NOMO-1 (cell line): ENCODE data around the gene TESK2.
"Not testable (repeated sequence)": the region's sequence is repeated elsewhere in the genome, so short reads cannot be mapped to it uniquely, and the experiment has no call there.

ENCODE experiments used
- DNase-seq, 2 experiments: peaks; one replicate each; lab custom pipeline; 2025; ENCODE audit not compliant: unreplicated experiment in 2 of 2; lab: John Stamatoyannopoulos, UW

TESK2 gene

DNA sequence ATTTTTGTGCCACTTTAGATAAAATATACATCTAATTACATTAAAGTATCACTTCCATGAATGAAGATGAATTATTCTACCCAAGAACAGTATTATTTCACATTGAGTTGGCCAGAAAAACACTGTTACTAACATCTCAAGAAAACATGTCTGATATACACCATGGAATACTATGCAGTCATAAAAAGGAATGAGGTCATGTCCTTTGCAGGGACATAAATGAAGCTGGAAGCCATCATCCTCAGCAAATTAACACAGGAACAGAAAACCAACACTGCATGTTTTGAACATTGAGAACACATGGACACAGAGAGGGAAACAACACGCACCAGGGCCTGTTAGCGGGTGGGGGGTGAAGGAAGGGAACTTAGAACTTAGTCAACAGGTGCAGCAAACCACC is 69.0 kb downstream of the TESK2 start:
- DNase-seq: no peak

DNA sequence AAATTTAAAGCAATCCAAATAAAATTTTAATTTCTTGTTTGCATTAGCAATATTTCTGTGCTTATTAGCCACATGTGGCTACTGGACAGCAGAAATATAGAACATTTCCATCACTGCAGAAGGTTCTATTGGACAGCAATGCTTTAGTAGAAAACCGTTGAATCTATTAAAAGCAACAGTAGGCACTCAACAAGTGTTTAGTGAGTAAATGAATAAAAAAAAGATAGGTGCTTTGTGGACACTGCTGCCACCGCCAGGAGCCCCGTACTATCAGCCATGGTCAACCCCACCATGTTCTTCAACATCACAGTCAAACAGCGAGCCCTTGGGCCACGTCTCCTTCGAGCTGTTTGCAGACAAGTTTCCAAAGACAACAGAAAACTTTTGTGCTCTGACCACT is 76.2 kb downstream of the TESK2 start:
- DNase-seq: no peak

DNA sequence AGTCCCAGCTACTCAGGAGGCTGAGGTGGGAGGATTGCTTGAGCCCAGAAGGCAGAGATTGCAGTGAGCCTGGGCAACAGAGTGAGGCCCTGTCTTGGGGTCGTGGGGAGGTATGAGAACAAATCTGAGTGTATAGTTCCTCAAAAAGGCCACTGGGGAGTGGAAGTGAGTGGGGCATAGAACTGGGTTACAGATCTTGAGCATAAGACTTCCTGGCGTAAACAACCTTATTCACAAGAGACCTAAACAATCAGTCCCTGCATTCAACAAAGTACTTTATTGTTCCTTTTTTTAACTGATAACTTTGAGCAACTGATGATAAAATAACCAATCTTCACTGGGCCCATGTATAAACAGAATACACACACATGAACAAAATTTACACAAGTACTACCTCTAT is 78.1 kb downstream of the TESK2 start:
- peak in 1 of 2 experiments; percentile 31 for DNase-seq

DNA sequence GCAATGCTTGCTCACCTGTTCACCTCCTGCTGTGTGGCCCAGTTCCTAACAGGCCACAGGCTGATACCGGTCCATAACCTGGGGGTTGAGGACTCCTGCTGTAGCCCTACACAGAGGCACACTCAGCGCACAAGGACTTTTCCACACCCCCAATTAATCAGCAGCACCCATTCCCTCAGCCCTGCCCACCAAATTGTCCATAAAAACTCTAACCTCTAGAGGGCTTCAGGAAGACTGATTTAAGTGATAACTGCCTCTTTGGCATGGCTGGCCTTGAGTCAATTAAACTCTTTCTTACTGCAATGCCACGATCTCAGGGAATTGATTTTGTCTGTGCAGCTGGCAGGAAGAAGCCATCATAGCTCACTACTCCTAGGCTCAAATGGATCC is 79.5 kb downstream of the TESK2 start:
- DNase-seq: no peak

DNA sequence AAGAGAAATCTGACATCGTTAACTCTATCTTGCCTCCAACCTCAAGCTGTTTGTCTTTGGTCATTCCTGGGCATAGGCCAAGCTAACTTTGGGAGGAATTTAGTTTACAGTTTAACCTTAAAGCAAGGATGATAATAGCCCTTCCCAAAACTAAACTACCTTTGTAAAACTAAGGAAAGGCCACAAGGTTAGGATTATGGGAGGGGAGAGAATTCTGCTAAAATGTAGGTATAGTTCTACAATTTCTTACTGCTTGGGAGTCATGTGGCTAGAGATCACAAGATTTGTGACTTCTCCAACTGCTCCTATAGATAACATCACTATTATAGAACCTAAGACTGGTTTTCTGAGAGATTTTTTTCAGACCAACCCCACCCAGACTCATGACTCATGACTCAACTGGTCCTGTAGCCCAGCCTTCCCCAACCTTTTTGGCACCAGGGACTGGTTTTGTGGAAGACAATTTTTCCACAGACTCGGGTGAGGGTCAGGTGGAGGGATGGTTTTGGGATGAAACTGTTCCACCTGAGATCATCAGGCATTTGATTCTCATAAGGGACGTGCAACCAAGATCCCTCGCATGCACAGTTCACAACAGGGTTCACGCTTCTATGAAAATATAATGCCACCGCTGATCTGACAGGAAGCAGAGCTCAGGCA is 80.0 kb downstream of the TESK2 start:
- no peak for DNase-seq

DNA sequence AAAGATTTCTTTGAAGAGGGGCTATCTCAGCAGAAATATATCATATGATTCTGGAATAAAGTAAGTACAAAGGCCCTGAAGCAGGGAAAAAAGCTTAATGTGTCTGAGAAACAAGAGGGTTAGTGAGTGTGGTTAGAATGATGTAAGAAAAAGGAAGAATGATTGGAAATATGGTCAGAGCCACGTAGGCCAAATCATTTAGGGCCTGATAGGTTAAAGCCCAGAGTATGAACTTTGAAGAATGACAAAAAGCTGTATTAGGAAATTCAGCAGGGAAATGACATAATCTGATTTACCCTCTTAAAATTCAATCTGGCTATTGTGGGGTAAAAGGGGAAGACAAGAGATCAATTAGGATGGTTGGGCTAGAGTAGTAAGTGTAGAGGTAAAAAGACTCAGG is 81.7 kb downstream of the TESK2 start:
- peak; percentile 26 to 70 for DNase-seq

DNA sequence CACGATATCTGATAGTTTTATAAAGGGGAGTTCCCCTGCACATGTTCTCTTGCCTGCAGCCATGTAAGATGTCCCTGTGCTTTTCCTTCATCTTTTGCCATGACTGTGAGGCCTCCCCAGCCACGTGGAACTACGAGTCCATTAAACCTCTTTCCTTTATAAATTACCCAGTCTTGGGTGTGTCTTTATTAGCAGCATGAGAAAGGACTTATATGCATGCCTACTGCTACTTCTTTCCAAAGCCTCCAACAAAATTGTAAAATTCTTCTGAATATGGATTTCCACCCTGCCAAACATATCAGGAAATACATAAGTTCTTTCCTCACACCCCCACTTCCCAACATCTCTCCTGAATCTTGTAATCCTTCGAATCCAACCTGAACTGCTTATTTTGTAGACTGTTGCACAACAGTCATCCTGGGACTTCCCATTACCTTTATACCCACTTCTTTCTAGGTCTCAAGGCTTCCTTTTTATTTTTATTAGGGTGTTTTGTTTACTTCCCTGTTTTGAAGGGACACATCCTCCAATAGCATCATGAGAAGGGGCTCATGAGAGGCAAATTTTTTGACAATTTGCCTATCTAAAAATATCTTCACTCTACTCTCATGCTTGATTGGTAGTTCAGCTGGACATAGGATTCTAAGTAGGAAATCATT is 83.2 kb downstream of the TESK2 start:
- peak; percentile 8 to 32 for DNase-seq

DNA sequence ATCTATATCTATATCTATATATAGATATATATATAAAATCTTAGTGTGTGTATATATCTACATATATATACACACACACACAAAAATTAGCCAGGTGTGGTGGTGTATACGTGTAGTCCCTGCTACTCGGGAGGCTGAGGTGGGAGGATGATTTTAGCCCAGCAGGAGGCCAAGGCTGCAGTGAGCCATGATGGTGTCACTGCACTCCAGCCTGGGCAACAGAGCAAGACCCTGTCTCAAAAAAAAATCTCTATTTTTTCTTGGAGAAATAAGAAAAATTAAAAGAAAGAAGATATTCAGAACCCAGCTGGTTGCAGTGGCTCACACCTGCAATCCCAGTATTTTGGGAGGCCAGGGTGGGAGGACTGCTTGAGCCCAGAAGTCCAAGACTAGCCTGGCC is 85.3 kb downstream of the TESK2 start:
- no peak for DNase-seq

DNA sequence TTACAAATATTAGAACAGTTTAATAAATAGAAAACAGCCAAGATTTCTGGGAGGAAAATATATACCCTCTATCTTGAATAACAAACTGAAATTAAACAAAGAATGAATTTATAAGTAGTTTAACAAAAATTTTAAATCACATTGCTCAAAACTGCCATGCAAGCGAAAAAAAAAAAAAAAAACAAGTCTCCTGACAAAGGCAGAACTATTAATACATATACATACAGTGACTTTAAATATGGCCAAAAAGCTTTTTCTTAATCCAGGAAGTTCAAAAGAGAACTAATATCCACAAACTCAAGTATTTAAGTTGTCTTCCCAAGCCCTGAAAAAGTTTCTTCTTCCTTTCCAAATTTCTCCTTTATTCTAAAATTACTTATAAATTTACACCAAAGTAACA is 87.2 kb downstream of the TESK2 start:
- no peak for DNase-seq

DNA sequence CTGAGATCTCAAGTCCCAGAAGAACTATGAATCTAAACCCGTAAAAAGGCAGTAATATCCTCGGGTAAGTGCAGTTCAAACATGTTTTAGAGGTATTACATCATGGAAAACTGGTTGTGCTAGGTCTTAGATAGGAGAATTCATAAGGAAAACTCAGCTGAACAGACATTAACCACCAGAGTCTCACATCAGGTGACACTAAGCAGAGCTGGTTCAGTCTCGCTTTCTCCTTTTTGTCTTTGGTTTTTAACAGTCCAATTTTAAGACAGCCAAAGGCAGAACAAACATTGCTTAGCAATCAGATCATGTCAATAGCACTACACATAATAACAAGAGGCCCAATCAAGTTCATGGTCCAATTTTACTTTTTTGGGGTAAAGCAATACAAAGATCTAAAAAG is 87.7 kb downstream of the TESK2 start:
- DNase-seq: no peak

DNA sequence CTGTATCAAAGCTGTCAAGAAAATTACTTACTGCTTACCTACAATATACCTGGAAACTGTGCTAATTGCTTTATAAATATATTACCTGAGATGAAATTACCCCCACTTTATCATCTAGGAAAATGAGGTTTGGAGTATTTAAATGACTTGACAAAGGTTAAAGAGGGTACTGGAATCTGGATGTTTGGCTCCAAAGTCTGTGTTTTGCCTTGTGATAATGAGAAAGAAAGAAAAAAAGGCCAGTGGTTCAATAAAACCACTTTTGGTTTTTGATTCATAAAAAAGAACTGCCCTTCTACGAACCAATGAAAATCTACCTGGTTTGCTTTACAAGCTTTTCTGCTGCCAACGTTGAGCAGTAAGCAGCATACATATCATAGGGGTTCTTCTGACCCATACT is 89.4 kb downstream of the TESK2 start:
- no peak for DNase-seq

DNA sequence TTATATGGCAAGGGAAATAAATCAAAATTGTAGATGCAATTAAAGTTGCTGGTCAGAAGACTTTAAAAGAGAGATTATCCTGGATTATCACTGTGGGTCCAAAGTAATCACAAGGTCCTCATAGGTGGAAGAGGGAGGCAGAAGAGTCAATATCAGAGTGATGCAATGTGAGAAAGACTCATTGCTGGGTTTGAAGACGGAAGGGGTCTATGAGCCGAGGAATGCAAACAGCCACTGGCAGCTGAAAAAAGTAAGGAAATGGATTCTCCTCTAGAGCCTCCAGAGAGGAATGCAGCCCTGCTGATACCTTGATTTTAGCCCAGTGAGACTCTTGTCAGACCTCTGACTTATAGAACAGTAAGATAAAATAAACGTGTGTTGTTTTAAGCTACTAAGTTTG is 90.9 kb downstream of the TESK2 start:
- DNase-seq: no peak

DNA sequence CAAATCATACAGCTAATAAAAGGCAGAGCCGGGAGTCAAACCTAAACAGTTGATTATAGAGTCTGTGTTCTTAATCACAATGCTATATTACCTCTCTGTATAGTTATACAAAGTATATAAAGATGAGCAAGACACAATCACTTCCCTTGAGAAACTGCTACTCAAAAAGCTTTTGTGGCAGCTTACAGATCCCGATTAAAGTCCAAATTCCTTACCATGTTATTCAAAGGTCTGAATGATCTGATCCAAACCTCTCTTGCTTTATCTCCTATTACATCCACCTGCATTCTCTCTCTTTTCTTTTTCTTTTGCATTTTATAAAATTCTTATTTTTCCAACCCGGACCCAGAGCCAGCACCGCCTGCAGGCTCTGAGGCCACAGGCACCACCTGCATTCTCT is 93.7 kb downstream of the TESK2 start:
- DNase-seq: no peak

DNA sequence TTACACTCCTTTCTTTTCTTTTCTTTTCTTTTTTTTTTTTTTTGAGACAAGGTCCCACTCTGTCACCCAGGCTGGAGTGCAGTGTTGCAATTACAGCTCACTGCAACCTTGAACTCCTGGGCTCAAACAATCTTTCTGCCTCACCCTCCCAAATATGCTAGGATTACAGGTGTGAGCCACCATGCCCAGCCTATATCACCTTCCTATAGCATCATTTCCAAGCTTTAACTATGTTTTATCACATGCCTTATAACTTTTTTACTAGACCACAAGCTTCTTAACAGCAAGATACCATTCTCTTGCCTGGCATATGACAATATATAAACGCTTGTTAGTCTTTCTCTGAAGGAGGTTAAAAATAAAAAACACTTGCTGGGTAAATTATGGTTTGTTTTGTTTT is 95.4 kb downstream of the TESK2 start:
- DNase-seq: no peak

DNA sequence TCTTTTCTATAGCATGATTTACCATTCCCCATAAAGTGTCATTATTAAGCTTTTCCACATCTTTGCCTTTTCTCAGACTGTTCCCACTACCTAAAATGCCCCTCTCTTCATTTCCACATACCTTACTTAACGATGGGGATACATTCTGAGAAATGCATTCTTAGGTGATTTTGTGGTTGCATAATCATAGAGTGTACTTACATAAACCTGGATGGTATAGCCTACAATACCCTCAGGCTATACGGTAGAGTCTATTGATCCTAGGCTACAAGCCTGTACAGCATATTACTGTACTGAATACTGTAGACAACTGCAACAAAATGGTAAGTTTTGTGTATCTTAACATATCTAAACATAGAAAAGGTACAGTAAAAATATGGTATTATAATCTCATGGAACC is 95.9 kb downstream of the TESK2 start:
- DNase-seq: peak in 1 of 2 experiments; percentile 8

DNA sequence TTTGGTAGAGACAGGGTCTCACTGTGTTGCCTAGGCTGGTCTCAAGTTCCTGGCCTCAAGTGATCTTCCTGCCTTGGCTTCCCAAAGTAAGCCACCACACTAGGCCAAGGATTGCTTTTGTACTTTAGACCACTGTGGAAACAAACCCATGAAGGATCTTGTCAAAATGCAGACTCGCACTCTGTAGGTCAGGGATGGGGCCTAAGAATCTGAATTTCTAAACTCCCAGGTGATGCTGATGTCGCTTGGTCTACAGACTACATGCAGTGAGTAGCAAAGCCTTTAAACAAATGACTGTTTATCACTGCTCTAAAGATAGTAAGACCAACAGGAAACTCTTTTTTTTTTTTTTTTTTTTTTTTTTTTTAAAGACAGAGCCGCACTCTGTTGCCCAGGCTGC is 96.6 kb downstream of the TESK2 start:
- DNase-seq: peak in 1 of 2 experiments; percentile 55

DNA sequence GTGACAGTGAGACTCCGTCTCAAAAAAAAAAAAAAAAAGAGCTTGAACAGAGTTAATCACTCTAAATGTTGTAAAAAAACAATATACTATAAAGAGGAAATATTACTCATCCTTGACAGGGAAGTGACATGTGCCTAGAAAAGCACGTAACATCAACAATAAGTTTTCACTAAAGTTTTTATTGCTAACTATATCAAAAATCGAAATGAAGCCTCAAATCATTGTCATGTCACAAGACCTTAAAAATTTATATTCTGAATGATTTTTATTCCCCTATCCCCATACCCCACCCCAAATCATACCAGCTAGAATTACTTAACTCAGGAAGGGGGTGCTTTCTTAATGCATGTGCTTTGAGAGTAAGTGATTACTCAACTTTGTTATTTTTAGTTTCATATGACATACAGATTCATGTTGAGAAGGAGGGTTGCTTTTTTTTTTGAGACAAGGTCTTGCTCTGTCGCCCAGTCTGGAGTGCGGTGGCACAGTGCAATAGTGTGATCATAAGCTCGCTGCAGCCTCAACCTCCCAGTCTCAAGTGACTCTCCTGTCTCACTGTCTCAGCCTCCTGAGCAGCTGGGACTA is 97.2 kb downstream of the TESK2 start:
- peak; percentile 87 to 97 for DNase-seq

DNA sequence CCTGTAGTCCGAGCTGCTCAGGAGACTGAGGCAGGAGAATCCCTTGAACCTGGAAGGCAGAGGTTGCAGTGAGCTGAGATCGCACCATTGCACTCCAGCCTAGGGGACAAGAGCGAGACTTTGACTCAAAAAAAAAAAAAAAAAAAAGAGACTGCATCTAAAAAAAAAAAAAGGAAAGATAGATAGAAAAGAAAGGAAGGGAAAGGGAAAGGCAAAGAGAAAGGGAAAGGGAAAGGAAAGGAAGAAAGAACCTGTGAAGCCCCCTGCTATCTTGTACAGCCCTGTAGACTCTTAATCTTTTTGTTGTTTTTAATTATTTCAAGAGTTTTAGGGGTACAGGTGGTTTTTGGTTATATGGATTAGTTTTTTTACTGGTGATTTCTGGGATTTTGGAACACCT is 104.7 kb downstream of the TESK2 start:
- no peak for DNase-seq

DNA sequence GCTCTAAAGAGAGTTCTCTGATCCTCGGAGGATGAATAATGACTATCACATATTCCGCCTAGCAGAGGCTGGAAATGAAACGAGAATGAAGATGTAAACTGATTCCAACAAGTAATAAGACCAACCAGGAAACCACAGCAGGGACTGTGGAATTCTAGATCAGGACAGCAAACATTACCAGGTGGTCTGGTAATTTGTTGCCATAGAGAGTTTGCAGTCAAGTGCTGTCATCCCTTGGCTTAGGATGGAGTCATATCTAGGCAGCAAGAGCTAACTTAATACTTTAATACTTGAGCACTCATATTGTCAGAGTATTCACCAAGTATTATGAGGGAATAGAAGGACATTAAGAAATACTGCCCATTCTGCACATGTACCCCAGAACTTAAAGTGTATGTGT is 105.7 kb downstream of the TESK2 start:
- DNase-seq: no peak

DNA sequence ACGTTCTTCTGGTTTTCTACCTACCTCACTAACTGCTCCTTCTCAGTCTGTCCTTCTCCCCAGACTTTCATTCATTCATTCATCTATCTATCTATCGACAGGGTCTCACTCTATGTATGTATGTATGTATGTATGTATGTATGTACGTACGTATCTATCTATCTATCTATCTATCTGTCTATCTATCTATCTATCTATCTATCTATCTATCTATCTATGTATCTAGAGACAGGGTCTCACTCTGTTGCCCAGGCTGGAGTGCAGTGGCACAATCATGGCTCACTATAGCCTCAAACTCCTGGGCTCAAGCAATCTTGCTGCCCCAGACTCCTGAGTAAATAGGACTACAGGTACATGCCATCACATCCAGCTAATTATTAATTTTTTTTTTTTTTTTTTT is 106.8 kb downstream of the TESK2 start:
- DNase-seq: not testable (repeated sequence)

DNA sequence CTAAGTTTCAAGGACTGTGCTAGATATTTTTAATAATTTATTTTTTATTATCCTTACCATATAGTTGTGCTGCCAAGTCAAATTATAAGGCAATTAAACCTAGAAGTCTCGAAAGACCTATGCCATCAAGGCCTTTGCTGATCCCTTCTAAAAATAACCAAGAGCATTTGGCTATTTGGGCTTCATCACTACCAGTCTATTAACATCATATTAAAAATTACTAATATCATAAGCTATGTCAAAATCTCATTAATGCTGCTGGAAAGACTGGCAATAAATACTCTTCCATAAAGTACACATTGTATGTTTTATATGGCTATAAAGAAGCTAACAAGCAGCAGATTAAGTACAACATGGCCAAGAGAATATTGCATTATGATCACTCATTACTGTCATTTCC is 107.8 kb downstream of the TESK2 start:
- no peak for DNase-seq

DNA sequence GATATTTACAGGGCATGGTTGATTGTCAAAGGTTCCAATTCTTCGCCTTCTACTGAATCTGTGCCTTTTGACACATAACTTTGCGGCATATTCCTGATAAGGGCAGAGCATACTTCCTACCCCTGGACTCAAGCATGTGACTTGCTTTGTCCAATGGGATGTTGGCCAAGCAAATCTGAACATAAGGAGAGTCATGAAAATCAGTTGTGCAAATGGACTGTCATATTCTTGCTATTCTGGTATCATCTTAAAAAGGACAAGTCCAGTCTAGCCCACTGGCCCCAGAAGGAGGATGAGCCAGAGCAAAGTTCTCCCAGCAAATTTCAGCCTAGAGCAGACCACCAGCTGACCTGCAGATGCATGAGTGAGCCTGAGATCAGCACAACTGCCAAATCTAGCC is 109.7 kb downstream of the TESK2 start:
- no peak for DNase-seq
